SK-N-SH treated with all-trans-retinoic acid at 6 μM for 48 hours (cell line): ENCODE results near the gene STAT2.
"Not testable (repeated sequence)": the region's sequence is repeated elsewhere in the genome, so short reads cannot be mapped to it uniquely, and the experiment has no call there.

Source experiments
- ATAC-seq: fragments of 200-7000 bp; cut with Tn5 transposase; 3 replicates; pipeline ENCODE4 v1.9.1; 2020; ENCODE audit warnings: mild to moderate bottlenecking, moderate library complexity
- ARNTL ChIP-seq: fragments of 450-650 bp; formaldehyde crosslinking; IDR thresholded peaks from 2 replicates; pipeline ENCODE4 v1.5.0; 2020; ENCODE audit warnings: low read depth, mild to moderate bottlenecking, moderate library complexity, borderline replicate concordance
- BACH2 ChIP-seq: fragments of 250-450 bp; sonication (Bioruptor Pico); IDR thresholded peaks from 2 replicates; pipeline ENCODE4 v1.9.0; 2021; ENCODE audit warnings: mild to moderate bottlenecking, borderline replicate concordance
- CSDC2 ChIP-seq: fragments of 250-450 bp; sonication (Bioruptor Pico); IDR thresholded peaks from 2 replicates; pipeline ENCODE4 v1.5.0; 2020; ENCODE audit warnings: mild to moderate bottlenecking, moderate library complexity
- ESRRG ChIP-seq: fragments of 250-450 bp; sonication (Bioruptor Pico); IDR thresholded peaks from 2 replicates; pipeline ENCODE4 v1.6.1; 2021; ENCODE audit warnings: mild to moderate bottlenecking
- GLIS3 ChIP-seq: fragments of 250-450 bp; sonication (Bioruptor Pico); IDR thresholded peaks from 2 replicates; pipeline ENCODE4 v1.5.0; 2020; ENCODE audit warnings: mild to moderate bottlenecking, moderate library complexity
- ISL1 ChIP-seq: fragments of 250-450 bp; sonication (Bioruptor Pico); IDR thresholded peaks from 2 replicates; pipeline ENCODE4 v2.1.2; 2022; ENCODE audit warnings: mild to moderate bottlenecking, moderate library complexity
- OSR1 ChIP-seq: fragments of 250-450 bp; sonication (Bioruptor Pico); IDR thresholded peaks from 2 replicates; pipeline ENCODE4 v1.8.0; 2022; ENCODE audit warnings: moderate library complexity, mild to moderate bottlenecking, inconsistent platforms
- PPARA ChIP-seq: fragments of 250-450 bp; sonication (Bioruptor Pico); IDR thresholded peaks from 2 replicates; pipeline ENCODE4 v1.5.0; 2020; ENCODE audit warnings: mild to moderate bottlenecking, borderline replicate concordance
- SNAI2 ChIP-seq: fragments of 250-450 bp; sonication (Bioruptor Pico); IDR thresholded peaks from 2 replicates; pipeline ENCODE4 v1.5.0; 2020; ENCODE audit warnings: mild to moderate bottlenecking, moderate library complexity
- TCF4 ChIP-seq: fragments of 250-450 bp; sonication (Bioruptor Pico); IDR thresholded peaks from 2 replicates; pipeline ENCODE4 v1.8.0; 2021; ENCODE audit warnings: mild to moderate bottlenecking, moderate library complexity, borderline replicate concordance
- ZC3H10 ChIP-seq: fragments of 250-450 bp; sonication (Bioruptor Pico); IDR thresholded peaks from 2 replicates; pipeline ENCODE4 v1.5.1; 2021; ENCODE audit warnings: mild to moderate bottlenecking, moderate library complexity
- ZFP3 ChIP-seq: fragments of 250-450 bp; sonication (Bioruptor Pico); IDR thresholded peaks from 2 replicates; pipeline ENCODE4 v1.5.0; 2020; ENCODE audit warnings: mild to moderate bottlenecking, moderate library complexity
- ZNF565 ChIP-seq: fragments of 450-650 bp; formaldehyde crosslinking; conservative IDR thresholded peaks from 2 replicates; pipeline ENCODE4 v1.5.0; 2020; ENCODE audit warnings: low read depth, mild to moderate bottlenecking, moderate library complexity
- ZNF70 ChIP-seq: fragments of 450-650 bp; formaldehyde crosslinking; IDR thresholded peaks from 2 replicates; pipeline ENCODE4 v1.5.0; 2020; ENCODE audit warnings: mild to moderate bottlenecking, moderate library complexity
- TF ChIP-seq, protein P1 (sequence below): fragments of 250-450 bp; sonication (Bioruptor Pico); IDR thresholded peaks from 2 replicates; pipeline ENCODE4 v1.5.1; 2020; ENCODE audit warnings: low read depth, mild to moderate bottlenecking, moderate library complexity
- TF ChIP-seq, protein P2 (sequence below): fragments of 250-450 bp; sonication (Bioruptor Pico); IDR thresholded peaks from 2 replicates; pipeline ENCODE4 v1.5.0; 2020; ENCODE audit warnings: mild to moderate bottlenecking, moderate library complexity
- TF ChIP-seq, protein P3 (sequence below): fragments of 250-450 bp; sonication (Bioruptor Pico); IDR thresholded peaks from 2 replicates; pipeline ENCODE4 v1.5.1; 2021; ENCODE audit warnings: mild to moderate bottlenecking, moderate library complexity
- TF ChIP-seq, protein P4 (sequence below): fragments of 250-450 bp; sonication (Bioruptor Pico); IDR thresholded peaks from 2 replicates; pipeline ENCODE4 v1.8.0; 2020; ENCODE audit warnings: mild to moderate bottlenecking, moderate library complexity, borderline replicate concordance
- TF ChIP-seq, protein P5 (sequence below): fragments of 250-450 bp; sonication (Bioruptor Pico); IDR thresholded peaks from 2 replicates; pipeline ENCODE4 v1.8.0; 2021; ENCODE audit warnings: low read depth, mild to moderate bottlenecking, moderate library complexity, borderline replicate concordance

Gene STAT2

DNA sequence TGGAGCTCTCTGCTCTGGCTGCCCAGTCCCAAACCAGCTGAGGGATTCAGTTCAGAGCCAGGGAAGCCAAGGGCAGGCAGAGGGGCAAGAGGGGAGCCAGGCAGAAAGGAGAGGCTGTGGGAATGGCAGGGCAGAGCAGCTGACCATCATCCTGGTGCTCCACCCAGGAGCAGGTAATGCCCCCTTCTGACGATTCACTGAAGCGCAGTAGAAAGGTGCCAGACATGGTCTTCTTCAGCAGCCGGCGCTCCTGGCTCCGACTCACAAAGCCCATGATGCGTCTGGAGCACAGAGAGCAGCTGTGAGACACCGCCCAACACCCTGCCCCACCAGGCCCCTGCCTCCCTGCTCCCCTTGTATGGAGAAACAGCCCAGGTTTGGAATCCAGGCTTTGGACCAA, 13.2 kb downstream of the STAT2 start:
- peak; percentile 46 for ATAC-seq
- TF ChIP-seq BACH2 (CRISPR knock-in tag): no peak
- TF ChIP-seq, protein P1, sequence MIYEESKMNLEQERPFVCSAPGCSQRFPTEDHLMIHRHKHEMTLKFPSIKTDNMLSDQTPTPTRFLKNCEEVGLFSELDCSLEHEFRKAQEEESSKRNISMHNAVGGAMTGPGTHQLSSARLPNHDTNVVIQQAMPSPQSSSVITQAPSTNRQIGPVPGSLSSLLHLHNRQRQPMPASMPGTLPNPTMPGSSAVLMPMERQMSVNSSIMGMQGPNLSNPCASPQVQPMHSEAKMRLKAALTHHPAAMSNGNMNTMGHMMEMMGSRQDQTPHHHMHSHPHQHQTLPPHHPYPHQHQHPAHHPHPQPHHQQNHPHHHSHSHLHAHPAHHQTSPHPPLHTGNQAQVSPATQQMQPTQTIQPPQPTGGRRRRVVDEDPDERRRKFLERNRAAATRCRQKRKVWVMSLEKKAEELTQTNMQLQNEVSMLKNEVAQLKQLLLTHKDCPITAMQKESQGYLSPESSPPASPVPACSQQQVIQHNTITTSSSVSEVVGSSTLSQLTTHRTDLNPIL (CRISPR knock-in tag): no peak
- TF ChIP-seq SNAI2 (CRISPR knock-in tag): no peak
- no peak for TF ChIP-seq CSDC2 (CRISPR knock-in tag)
- TF ChIP-seq, protein P2, sequence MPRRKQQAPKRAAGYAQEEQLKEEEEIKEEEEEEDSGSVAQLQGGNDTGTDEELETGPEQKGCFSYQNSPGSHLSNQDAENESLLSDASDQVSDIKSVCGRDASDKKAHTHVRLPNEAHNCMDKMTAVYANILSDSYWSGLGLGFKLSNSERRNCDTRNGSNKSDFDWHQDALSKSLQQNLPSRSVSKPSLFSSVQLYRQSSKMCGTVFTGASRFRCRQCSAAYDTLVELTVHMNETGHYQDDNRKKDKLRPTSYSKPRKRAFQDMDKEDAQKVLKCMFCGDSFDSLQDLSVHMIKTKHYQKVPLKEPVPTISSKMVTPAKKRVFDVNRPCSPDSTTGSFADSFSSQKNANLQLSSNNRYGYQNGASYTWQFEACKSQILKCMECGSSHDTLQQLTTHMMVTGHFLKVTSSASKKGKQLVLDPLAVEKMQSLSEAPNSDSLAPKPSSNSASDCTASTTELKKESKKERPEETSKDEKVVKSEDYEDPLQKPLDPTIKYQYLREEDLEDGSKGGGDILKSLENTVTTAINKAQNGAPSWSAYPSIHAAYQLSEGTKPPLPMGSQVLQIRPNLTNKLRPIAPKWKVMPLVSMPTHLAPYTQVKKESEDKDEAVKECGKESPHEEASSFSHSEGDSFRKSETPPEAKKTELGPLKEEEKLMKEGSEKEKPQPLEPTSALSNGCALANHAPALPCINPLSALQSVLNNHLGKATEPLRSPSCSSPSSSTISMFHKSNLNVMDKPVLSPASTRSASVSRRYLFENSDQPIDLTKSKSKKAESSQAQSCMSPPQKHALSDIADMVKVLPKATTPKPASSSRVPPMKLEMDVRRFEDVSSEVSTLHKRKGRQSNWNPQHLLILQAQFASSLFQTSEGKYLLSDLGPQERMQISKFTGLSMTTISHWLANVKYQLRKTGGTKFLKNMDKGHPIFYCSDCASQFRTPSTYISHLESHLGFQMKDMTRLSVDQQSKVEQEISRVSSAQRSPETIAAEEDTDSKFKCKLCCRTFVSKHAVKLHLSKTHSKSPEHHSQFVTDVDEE (CRISPR knock-in tag): no peak
- no peak for TF ChIP-seq ZC3H10
- TF ChIP-seq ZFP3 (CRISPR knock-in tag): no peak
- TF ChIP-seq, protein P3, sequence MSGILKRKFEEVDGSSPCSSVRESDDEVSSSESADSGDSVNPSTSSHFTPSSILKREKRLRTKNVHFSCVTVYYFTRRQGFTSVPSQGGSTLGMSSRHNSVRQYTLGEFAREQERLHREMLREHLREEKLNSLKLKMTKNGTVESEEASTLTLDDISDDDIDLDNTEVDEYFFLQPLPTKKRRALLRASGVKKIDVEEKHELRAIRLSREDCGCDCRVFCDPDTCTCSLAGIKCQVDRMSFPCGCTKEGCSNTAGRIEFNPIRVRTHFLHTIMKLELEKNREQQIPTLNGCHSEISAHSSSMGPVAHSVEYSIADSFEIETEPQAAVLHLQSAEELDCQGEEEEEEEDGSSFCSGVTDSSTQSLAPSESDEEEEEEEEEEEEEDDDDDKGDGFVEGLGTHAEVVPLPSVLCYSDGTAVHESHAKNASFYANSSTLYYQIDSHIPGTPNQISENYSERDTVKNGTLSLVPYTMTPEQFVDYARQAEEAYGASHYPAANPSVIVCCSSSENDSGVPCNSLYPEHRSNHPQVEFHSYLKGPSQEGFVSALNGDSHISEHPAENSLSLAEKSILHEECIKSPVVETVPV: no peak
- TF ChIP-seq ZNF565 (CRISPR knock-in tag): no peak
- TF ChIP-seq, protein P4, sequence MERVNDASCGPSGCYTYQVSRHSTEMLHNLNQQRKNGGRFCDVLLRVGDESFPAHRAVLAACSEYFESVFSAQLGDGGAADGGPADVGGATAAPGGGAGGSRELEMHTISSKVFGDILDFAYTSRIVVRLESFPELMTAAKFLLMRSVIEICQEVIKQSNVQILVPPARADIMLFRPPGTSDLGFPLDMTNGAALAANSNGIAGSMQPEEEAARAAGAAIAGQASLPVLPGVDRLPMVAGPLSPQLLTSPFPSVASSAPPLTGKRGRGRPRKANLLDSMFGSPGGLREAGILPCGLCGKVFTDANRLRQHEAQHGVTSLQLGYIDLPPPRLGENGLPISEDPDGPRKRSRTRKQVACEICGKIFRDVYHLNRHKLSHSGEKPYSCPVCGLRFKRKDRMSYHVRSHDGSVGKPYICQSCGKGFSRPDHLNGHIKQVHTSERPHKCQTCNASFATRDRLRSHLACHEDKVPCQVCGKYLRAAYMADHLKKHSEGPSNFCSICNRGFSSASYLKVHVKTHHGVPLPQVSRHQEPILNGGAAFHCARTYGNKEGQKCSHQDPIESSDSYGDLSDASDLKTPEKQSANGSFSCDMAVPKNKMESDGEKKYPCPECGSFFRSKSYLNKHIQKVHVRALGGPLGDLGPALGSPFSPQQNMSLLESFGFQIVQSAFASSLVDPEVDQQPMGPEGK (CRISPR knock-in tag): no peak
- TF ChIP-seq TCF4 (CRISPR knock-in tag): no peak
- TF ChIP-seq GLIS3 (CRISPR knock-in tag): no peak
- TF ChIP-seq, protein P5, sequence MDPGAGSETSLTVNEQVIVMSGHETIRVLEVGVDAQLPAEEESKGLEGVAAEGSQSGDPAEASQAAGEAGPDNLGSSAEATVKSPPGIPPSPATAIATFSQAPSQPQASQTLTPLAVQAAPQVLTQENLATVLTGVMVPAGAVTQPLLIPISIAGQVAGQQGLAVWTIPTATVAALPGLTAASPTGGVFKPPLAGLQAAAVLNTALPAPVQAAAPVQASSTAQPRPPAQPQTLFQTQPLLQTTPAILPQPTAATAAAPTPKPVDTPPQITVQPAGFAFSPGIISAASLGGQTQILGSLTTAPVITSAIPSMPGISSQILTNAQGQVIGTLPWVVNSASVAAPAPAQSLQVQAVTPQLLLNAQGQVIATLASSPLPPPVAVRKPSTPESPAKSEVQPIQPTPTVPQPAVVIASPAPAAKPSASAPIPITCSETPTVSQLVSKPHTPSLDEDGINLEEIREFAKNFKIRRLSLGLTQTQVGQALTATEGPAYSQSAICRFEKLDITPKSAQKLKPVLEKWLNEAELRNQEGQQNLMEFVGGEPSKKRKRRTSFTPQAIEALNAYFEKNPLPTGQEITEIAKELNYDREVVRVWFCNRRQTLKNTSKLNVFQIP (CRISPR knock-in tag): no peak
- no peak for TF ChIP-seq ISL1
- TF ChIP-seq ESRRG (CRISPR knock-in tag): no peak
- no peak for TF ChIP-seq ARNTL (CRISPR knock-in tag)
- no peak for TF ChIP-seq PPARA (CRISPR knock-in tag)

DNA sequence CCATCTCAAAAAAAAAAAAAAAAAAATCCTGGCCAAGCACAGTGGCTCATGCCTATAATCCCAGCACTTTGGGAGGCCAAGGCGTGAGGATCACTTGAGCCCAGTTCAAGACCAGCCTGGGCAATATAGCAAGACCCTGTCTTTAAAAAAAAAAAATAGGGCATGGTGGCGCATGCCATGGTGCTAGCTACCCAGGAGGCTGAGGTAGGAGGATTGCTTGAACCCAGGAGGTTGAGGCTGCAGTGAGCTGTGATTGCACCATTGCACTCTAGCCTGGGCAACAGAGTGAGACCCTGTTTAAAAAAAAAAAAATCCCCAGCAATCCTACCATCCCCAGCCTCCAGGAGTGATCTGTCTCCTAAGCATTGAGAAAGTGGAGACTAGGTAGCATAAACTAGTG, 17.6 kb downstream of the STAT2 start:
- not testable (repeated sequence) for ATAC-seq

DNA sequence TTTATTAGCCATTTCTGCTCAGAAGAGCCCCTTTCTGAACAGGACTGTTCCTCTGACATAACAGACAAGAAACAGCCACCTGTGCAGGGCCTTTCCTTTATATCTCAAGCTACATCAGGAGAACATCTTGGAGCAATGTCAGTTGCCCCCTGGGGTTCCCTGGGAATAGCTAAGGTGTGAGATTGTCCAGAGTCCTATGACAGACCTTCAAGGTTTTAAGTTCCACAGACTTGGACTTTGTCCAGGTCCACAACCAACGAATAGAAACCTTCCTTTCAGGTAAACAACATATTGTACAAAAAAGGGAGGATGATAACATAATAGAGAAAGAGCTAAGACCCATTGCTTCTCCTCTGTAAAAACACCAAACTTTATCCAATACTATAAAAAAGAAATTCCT, 18.3 kb downstream of the STAT2 start:
- TF ChIP-seq, protein P3: no peak
- TF ChIP-seq CSDC2 (CRISPR knock-in tag) (no peak), OSR1 (CRISPR knock-in tag) (no peak), ISL1 (no peak), TCF4 (CRISPR knock-in tag) (no peak)
- no peak for ATAC-seq

DNA sequence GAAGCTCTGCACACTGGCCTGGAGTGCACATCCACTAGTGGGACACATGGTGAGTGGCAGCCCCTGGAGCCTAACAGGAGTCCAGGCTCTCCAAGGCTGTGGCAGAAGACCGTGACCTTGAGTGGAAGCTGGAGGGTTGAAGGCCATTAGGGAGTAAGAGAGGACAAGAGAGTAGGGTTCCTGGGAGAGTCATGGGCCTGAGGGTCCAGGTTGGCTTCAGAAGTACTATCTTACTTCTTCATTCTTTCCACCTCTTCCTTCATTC, 20.8 kb downstream of the STAT2 start:
- ATAC-seq: no peak
- no peak for TF ChIP-seq ZNF565 (CRISPR knock-in tag)
- no peak for TF ChIP-seq ZNF70 (CRISPR knock-in tag)
- no peak for TF ChIP-seq PPARA (CRISPR knock-in tag)
- TF ChIP-seq, protein P4 (CRISPR knock-in tag): no peak
- TF ChIP-seq BACH2 (CRISPR knock-in tag): no peak
